HG03025 (cell line): ENCODE data around the gene MUSK.

Experiments
- ATAC-seq: cut with Tn5 transposase; IDR thresholded peaks from one replicate; pipeline ENCODE4 v1.9.1; 2021; ENCODE audit warnings: mild to moderate bottlenecking, moderate library complexity; ENCODE audit not compliant: unreplicated experiment, low FRiP score

Gene MUSK

GRCh38 chr9:110668570-110669167 lies at the start of gene MUSK:
Gene MUSK (plus strand): TSS chr9:110668791. CDS start chr9:110668905, 114 bp downstream.
- no peak for ATAC-seq

- no peak for ATAC-seq
Measured at GRCh38 chr9:110619831-110620230, 48.8 kb upstream of the MUSK start.

- ATAC-seq: no peak
Measured at GRCh38 chr9:110620726-110621125, 47.9 kb upstream of the MUSK start.

GRCh38 chr9:110622368-110622767 lies 46.2 kb upstream of the MUSK start:
- ATAC-seq: no peak

- ATAC-seq: no peak
Measured at GRCh38 chr9:110623462-110624025, 45.0 kb upstream of the MUSK start.

- peak; percentile 88 for ATAC-seq
Measured at GRCh38 chr9:110626101-110626829, 42.3 kb upstream of the MUSK start.

GRCh38 chr9:110635589-110635988 lies 33.0 kb upstream of the MUSK start:
- no peak for ATAC-seq

GRCh38 chr9:110638381-110638954 lies 30.1 kb upstream of the MUSK start:
- ATAC-seq: no peak

- ATAC-seq: no peak
Measured at GRCh38 chr9:110640736-110641135, 27.9 kb upstream of the MUSK start.

GRCh38 chr9:110641293-110641692 lies 27.3 kb upstream of the MUSK start:
- ATAC-seq: no peak

- no peak for ATAC-seq
Measured at GRCh38 chr9:110648696-110649095, 19.9 kb upstream of the MUSK start.

GRCh38 chr9:110650261-110650660 lies 18.3 kb upstream of the MUSK start:
- ATAC-seq: no peak

- ATAC-seq: no peak
Measured at GRCh38 chr9:110650991-110651411, 17.6 kb upstream of the MUSK start.

GRCh38 chr9:110655754-110656641 lies 12.6 kb upstream of the MUSK start:
- ATAC-seq: no peak

GRCh38 chr9:110659891-110660541 lies 8.6 kb upstream of the MUSK start:
- no peak for ATAC-seq

- no peak for ATAC-seq
Measured at GRCh38 chr9:110669433-110669832, 842 bp downstream of the MUSK start.

GRCh38 chr9:110671849-110672248 lies 3.3 kb downstream of the MUSK start:
- no peak for ATAC-seq

- no peak for ATAC-seq
Measured at GRCh38 chr9:110672873-110673510, 4.4 kb downstream of the MUSK start.

- ATAC-seq: no peak
Measured at GRCh38 chr9:110687497-110687896, 18.9 kb downstream of the MUSK start.

- no peak for ATAC-seq
Measured at GRCh38 chr9:110688329-110688728, 19.7 kb downstream of the MUSK start.
